Osteocyte (in vitro differentiated cells): Measurements from ENCODE around the gene XPO1. TPM values are rescaled to one million over a fixed set of nuclear protein-coding genes. Genes with fewer than 3 reads are reported as not detected.
"Not testable (repeated sequence)": the region's sequence is repeated elsewhere in the genome, so short reads cannot be mapped to it uniquely, and the experiment has no call there.

ENCODE experiments used
- DNase-seq: peaks from one replicate; pipeline ENCODE4 v3.0.0; 2021; ENCODE audit warnings: mixed read lengths; ENCODE audit not compliant: unreplicated experiment; ENCODE audit errors: extremely low spot score
- H3K27ac Mint-ChIP-seq: one replicate; pipeline ENCODE4 v1.8.0; 2021; ENCODE audit warnings: mild to moderate bottlenecking, mixed read lengths; ENCODE audit not compliant: unreplicated experiment
- H3K27me3 Mint-ChIP-seq: one replicate; pipeline ENCODE4 v1.8.0; 2021; ENCODE audit warnings: mixed read lengths; ENCODE audit not compliant: unreplicated experiment
- H3K36me3 Mint-ChIP-seq: one replicate; pipeline ENCODE4 v1.8.0; 2021; ENCODE audit warnings: mixed read lengths; ENCODE audit not compliant: unreplicated experiment
- H3K4me1 Mint-ChIP-seq: one replicate; pipeline ENCODE4 v1.8.0; 2021; ENCODE audit warnings: mixed read lengths; ENCODE audit not compliant: unreplicated experiment
- H3K4me3 Mint-ChIP-seq: one replicate; pipeline ENCODE4 v1.8.0; 2021; ENCODE audit warnings: mild to moderate bottlenecking, moderate library complexity, mixed read lengths; ENCODE audit not compliant: unreplicated experiment
- H3K9me3 Mint-ChIP-seq: one replicate; pipeline ENCODE4 v1.8.0; 2021; ENCODE audit warnings: mixed read lengths; ENCODE audit not compliant: unreplicated experiment
- CTCF ChIP-seq: fragments of 200-600 bp; sonication (generic); IDR thresholded peaks from 2 replicates; pipeline ENCODE4 v1.5.0; 2021; ENCODE audit warnings: antibody characterized with exemption, mild to moderate bottlenecking, moderate library complexity
- total RNA-seq: library from RNA; stranded (reverse); gene quantifications from 2 replicates; pipeline ENCODE4 v1.2.1, GENCODE V29; 2021

The XPO1 gene
- total RNA-seq, 1 donor from 2014 or later, result 129 TPM

- Mint-ChIP-seq H3K36me3 (peaks cover 3% of the 10 kb centered on the region), H3K4me1 (peaks cover 28% of the 10 kb centered on the region), H3K4me3 (peak within 1 kb of the TSS; percentile 99), H3K27ac (peak within 1 kb of the TSS; percentile 97), H3K27me3 (no peaks in the 10 kb centered on the region), H3K9me3 (no peaks in the 10 kb centered on the region)
- peak; percentile 98 for DNase-seq
- no peak for TF ChIP-seq CTCF
Observed at GRCh38 chr2:61470965-61471904, 66.9 kb downstream of the XPO1 start, which contains the start of gene USP34. USP34 (minus strand) TSS chr2:61471087; CDS start chr2:61470692, 395 bp downstream.

- TF ChIP-seq CTCF, result no peak
Observed at GRCh38 chr2:61470122-61470951, 67.8 kb downstream of the XPO1 start.

DNA sequence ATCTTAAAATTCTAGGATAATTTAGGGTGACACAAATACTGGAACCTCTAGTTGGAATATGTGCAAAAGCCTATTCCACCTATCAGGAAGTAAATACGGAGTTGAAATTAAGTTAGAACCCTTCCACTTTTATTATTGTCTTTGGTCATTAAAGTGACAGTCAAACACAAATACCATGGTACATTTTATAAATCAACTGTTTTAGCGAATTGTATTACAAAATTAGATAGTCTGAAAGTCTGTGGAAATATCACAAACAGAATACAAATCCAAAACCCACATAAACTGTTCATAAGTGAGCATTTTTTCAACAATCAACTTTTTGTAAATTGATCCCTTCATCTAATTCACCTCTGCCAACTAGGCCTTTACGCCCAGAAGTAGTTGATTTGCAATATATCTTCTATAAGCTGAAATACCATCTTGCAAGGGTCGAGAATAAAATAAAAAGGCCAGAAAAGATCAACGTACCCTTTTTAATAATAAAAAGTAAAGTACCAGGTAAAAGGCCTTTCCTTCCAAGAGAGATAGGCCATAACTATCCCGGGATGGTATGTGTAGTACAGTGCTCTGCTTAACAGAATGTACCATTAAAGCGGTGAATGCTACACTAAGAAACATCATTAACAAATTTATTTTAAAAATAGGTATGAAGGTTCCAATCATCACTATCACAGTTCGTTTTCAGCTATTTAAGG lies 68.6 kb downstream of the XPO1 start:
- no peak for DNase-seq
- Mint-ChIP-seq H3K4me3 (peak overlapping the region; percentile 89), H3K27me3 (no peaks in the 10 kb centered on the region), H3K36me3 (peaks cover 3% of the 10 kb centered on the region), H3K27ac (peak overlapping the region; percentile 90), H3K9me3 (no peaks in the 10 kb centered on the region), H3K4me1 (peaks cover 33% of the 10 kb centered on the region)
- TF ChIP-seq CTCF, result no peak

More at GRCh38 chr2:61470122-61470951, 67.8 kb downstream of the XPO1 start:
- no peaks in the 10 kb centered on the region for H3K9me3 Mint-ChIP-seq
- peaks cover 3% of the 10 kb centered on the region for H3K36me3 Mint-ChIP-seq
- H3K4me1 Mint-ChIP-seq, result peaks cover 31% of the 10 kb centered on the region
- H3K27me3 Mint-ChIP-seq, result no peaks in the 10 kb centered on the region
- H3K27ac Mint-ChIP-seq, result peak overlapping the region; percentile 90
- H3K4me3 Mint-ChIP-seq, result peak overlapping the region; percentile 89
- peak; percentile 91 for DNase-seq

GRCh38 chr2:61468231-61468630 lies 69.9 kb downstream of the XPO1 start:
- Mint-ChIP-seq H3K4me1 (peaks cover 40% of the 10 kb centered on the region), H3K27ac (peak overlapping the region; percentile 78)
- not testable (repeated sequence) for H3K27me3 Mint-ChIP-seq, H3K36me3 Mint-ChIP-seq, H3K4me3 Mint-ChIP-seq, H3K9me3 Mint-ChIP-seq, DNase-seq

DNA sequence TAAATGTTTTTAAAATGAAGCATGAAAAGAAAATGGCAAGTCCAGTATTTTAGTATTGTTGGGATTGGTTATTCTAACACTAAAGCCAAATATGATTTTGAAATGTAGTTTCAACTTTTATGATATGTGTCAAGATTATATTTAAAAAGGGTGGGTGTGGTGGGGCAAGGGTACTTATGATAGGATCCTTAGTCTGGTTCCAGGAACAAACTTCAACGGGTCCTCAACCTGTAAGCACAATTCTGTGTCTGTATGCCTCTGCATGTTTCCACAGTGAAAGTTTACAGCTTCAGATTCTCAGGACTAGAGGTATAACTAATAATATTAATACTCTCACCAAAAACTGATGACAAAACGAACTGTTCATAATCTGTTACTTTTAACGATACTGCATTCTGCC lies 73.1 kb downstream of the XPO1 start:
- peaks cover 37% of the 10 kb centered on the region for H3K4me1 Mint-ChIP-seq
- TF ChIP-seq CTCF, result no peak
- H3K27ac Mint-ChIP-seq, result no peak overlapping the region
- no peak for DNase-seq
- H3K9me3 Mint-ChIP-seq, result no peaks in the 10 kb centered on the region
- H3K4me3 Mint-ChIP-seq, result no peak overlapping the region
- no peaks in the 10 kb centered on the region for H3K27me3 Mint-ChIP-seq
- H3K36me3 Mint-ChIP-seq, result peaks cover 4% of the 10 kb centered on the region
